HL-60 (cell line): Measurements from ENCODE around the gene STEAP1B.

ENCODE experiments used
- DNase-seq, 2 experiments: peaks; one replicate each; pipeline ENCODE4 v3.0.0-alpha.2; 2010 to 2020; ENCODE audit warnings: low read depth in 1 of 2, low spot score in 1 of 2
- H3K27ac ChIP-seq: fragments of 250-450 bp; sonication (Bioruptor Pico); replicated peaks from 2 replicates; pipeline ENCODE4 v1.5.1; 2020; ENCODE audit warnings: mild to moderate bottlenecking, moderate library complexity
- H3K27me3 ChIP-seq: fragments of 250-450 bp; sonication (Bioruptor Pico); 2 replicates; pipeline ENCODE4 v1.5.1; 2021; ENCODE audit warnings: mild to moderate bottlenecking, moderate library complexity; ENCODE audit not compliant: insufficient read depth, poor library complexity, severe bottlenecking
- H3K4me3 ChIP-seq: replicated peaks from 2 replicates; pipeline ENCODE4 v1.5.1; 2011; ENCODE audit warnings: mild to moderate bottlenecking, control low read depth, low read length; ENCODE audit not compliant: insufficient read depth
- CTCF ChIP-seq: IDR thresholded peaks from one replicate; pipeline ENCODE4 v1.5.1; 2011; ENCODE audit warnings: low read length, control low read depth, inconsistent platforms; ENCODE audit not compliant: insufficient read depth
- GABPA ChIP-seq: IDR thresholded peaks from 2 replicates; pipeline ENCODE4 v1.6.1; 2012; ENCODE audit warnings: low read depth
- POLR2AphosphoS5 ChIP-seq: IDR thresholded peaks from 2 replicates; pipeline ENCODE4 v1.6.1; 2012; ENCODE audit warnings: low read depth
- REST ChIP-seq: IDR thresholded peaks from 2 replicates; pipeline ENCODE4 v1.6.1; 2012; ENCODE audit warnings: low read depth; ENCODE audit not compliant: insufficient replicate concordance
- SPI1 ChIP-seq: IDR thresholded peaks from 2 replicates; pipeline ENCODE4 v1.6.1; 2012; ENCODE audit warnings: low read depth, mild to moderate bottlenecking, borderline replicate concordance

STEAP1B gene

GRCh38 chr7:22399546-22399945, 100.4 kb downstream of the STEAP1B start:
- Histone ChIP-seq H3K4me3 (no peak overlapping the region), H3K27me3 (no peaks in the 10 kb centered on the region), H3K27ac (no peak overlapping the region)
- no peak for DNase-seq
- TF ChIP-seq REST = no peak
- TF ChIP-seq SPI1 = no peak
- TF ChIP-seq POLR2AphosphoS5 = no peak
- TF ChIP-seq GABPA = no peak
- TF ChIP-seq CTCF = no peak

GRCh38 chr7:22399091-22399490, 100.9 kb downstream of the STEAP1B start:
- Histone ChIP-seq H3K4me3 (no peak overlapping the region), H3K27me3 (no peaks in the 10 kb centered on the region), H3K27ac (no peak overlapping the region)
- TF ChIP-seq CTCF = no peak
- TF ChIP-seq GABPA = no peak
- no peak for TF ChIP-seq SPI1
- TF ChIP-seq POLR2AphosphoS5 = no peak
- no peak for TF ChIP-seq REST
- DNase-seq = no peak

- DNase-seq = no peak
- H3K27me3 ChIP-seq = no peaks in the 10 kb centered on the region
- no peak overlapping the region for H3K27ac ChIP-seq
- no peak overlapping the region for H3K4me3 ChIP-seq
- TF ChIP-seq POLR2AphosphoS5 = no peak
- no peak for TF ChIP-seq CTCF
- TF ChIP-seq SPI1 = no peak
- no peak for TF ChIP-seq REST
- no peak for TF ChIP-seq GABPA
These were observed 102.0 kb downstream of the STEAP1B start for GRCh38 chr7:22397981-22398380.
